Endodermal cell (in vitro differentiated cells): ENCODE data around the gene TSPAN9. TPM values are rescaled to one million over a fixed set of nuclear protein-coding genes. Genes with fewer than 3 reads are reported as not detected.

Source experiments
- DNase-seq: peaks from one replicate; pipeline ENCODE4 v3.0.0-alpha.2; 2017
- H3K27ac ChIP-seq: 2 replicates; pipeline ENCODE4 v1.5.1; 2013; ENCODE audit warnings: mild to moderate bottlenecking, low read depth, low read length, moderate library complexity
- H3K27me3 ChIP-seq: 2 replicates; pipeline ENCODE4 v1.6.1; 2013; ENCODE audit warnings: mild to moderate bottlenecking, low read length, moderate library complexity; ENCODE audit not compliant: insufficient read depth, control insufficient read depth, poor library complexity, severe bottlenecking
- H3K36me3 ChIP-seq: 2 replicates; pipeline ENCODE4 v1.7.0; 2013; ENCODE audit warnings: mild to moderate bottlenecking, low read length, moderate library complexity; ENCODE audit not compliant: control insufficient read depth, insufficient read depth
- H3K4me1 ChIP-seq: one replicate; pipeline ENCODE4 v1.7.0; 2013; ENCODE audit warnings: low read length; ENCODE audit not compliant: control insufficient read depth, insufficient read depth
- H3K4me3 ChIP-seq: 2 replicates; pipeline ENCODE4 v1.5.1; 2013; ENCODE audit warnings: mild to moderate bottlenecking, low read length, moderate library complexity
- H3K9ac ChIP-seq: 2 replicates; pipeline ENCODE4 v1.6.1; 2013; ENCODE audit warnings: mild to moderate bottlenecking, low read length, moderate library complexity; ENCODE audit not compliant: poor library complexity, severe bottlenecking; ENCODE audit errors: extremely low read depth
- H3K9me3 ChIP-seq: 2 replicates; pipeline ENCODE4 v1.6.1; 2013; ENCODE audit warnings: mild to moderate bottlenecking, low read length, moderate library complexity; ENCODE audit not compliant: control insufficient read depth
- H3K27ac Mint-ChIP-seq: 2 replicates; pipeline ENCODE4 v1.8.0; 2020; ENCODE audit warnings: mixed read lengths
- H3K27me3 Mint-ChIP-seq: 2 replicates; pipeline ENCODE4 v1.8.0; 2021; ENCODE audit warnings: mild to moderate bottlenecking, mixed read lengths; ENCODE audit not compliant: insufficient read depth
- H3K36me3 Mint-ChIP-seq: 2 replicates; pipeline ENCODE4 v1.8.0; 2020; ENCODE audit warnings: low read depth, mixed read lengths
- H3K4me1 Mint-ChIP-seq: 2 replicates; pipeline ENCODE4 v1.8.0; 2020; ENCODE audit warnings: mixed read lengths
- H3K4me3 Mint-ChIP-seq: 2 replicates; pipeline ENCODE4 v1.8.0; 2020; ENCODE audit warnings: mild to moderate bottlenecking, moderate library complexity, mixed read lengths
- H3K9me3 Mint-ChIP-seq: 2 replicates; pipeline ENCODE4 v1.8.0; 2020; ENCODE audit warnings: mild to moderate bottlenecking, mixed read lengths
- CTCF ChIP-seq: fragments of 200-600 bp; sonication (generic); conservative IDR thresholded peaks from 2 replicates; pipeline ENCODE4 v1.5.0; 2021; ENCODE audit warnings: antibody characterized with exemption, mild to moderate bottlenecking
- WGBS, 2 experiments: methylation state at CpG; one replicate each; pipeline versions ENCODE4 v1.1.5 to v1.1.7; 2013; ENCODE audit warnings: missing lambda C conversion rate in 2 of 2, mixed read lengths in 1 of 2; ENCODE audit not compliant: insufficient coverage in 1 of 2, insufficient read length in 1 of 2; 5-methylcytosine and 5-hydroxymethylcytosine counted together
- total RNA-seq, 2 donors: library from RNA; stranded (reverse); fragmentation: NEBNext Ultra II Directional in 1 of 2; extraction: Animal tissue kit (Norgen Biotek cat#: 25700) in 1 of 2; gene quantifications; 2 replicates in 1 of 2; 3 replicates in 1 of 2; pipeline ENCODE4 v1.2.1, GENCODE V29; 2021

The TSPAN9 gene
- total RNA-seq, 2 donors from 2014 or later: 31.9 to 80.8 TPM

- DNase-seq: no peak
- Histone ChIP-seq H3K4me1 (peaks cover 5% of the 10 kb centered on the region), H3K9me3 (no peaks in the 10 kb centered on the region), H3K9ac (no peak overlapping the region), H3K27me3 (no peaks in the 10 kb centered on the region), H3K36me3 (peaks cover 10% of the 10 kb centered on the region), H3K27ac (no peak overlapping the region), H3K4me3 (no peak overlapping the region)
- H3K27ac Mint-ChIP-seq: no peak overlapping the region
- H3K27me3 Mint-ChIP-seq: no peaks in the 10 kb centered on the region
- no peaks in the 10 kb centered on the region for H3K9me3 Mint-ChIP-seq
- peaks cover 27% of the 10 kb centered on the region for H3K36me3 Mint-ChIP-seq
- H3K4me3 Mint-ChIP-seq: no peak overlapping the region
- WGBS, 2 experiments: 89 to 91% methylated on average over 3 to 8 of the region's 8 CpGs
- TF ChIP-seq CTCF: peak; percentile 43
- H3K4me1 Mint-ChIP-seq: peaks cover 12% of the 10 kb centered on the region
Observed at GRCh38 chr12:3044141-3044630, 33.0 kb upstream of the TSPAN9 start.

GRCh38 chr12:3045494-3045893 lies 31.7 kb upstream of the TSPAN9 start:
- H3K27ac ChIP-seq: no peak overlapping the region

GRCh38 chr12:3045989-3046388 lies 31.2 kb upstream of the TSPAN9 start:
- TF ChIP-seq CTCF: no peak
- DNase-seq: no peak
- H3K9me3 ChIP-seq: no peaks in the 10 kb centered on the region
- no peaks in the 10 kb centered on the region for H3K27me3 ChIP-seq
- no peak overlapping the region for H3K27ac ChIP-seq
- Mint-ChIP-seq H3K4me3 (no peak overlapping the region), H3K27ac (no peak overlapping the region), H3K27me3 (peaks cover 9% of the 10 kb centered on the region), H3K4me1 (peaks cover 12% of the 10 kb centered on the region), H3K36me3 (peaks cover 15% of the 10 kb centered on the region), H3K9me3 (no peaks in the 10 kb centered on the region)
- no peak overlapping the region for H3K9ac ChIP-seq
- no peak overlapping the region for H3K4me3 ChIP-seq
- WGBS, 2 experiments: 92 to 100% methylated on average over 1 to 5 of the region's 7 CpGs
- H3K36me3 ChIP-seq: peaks cover 10% of the 10 kb centered on the region
- peaks cover 5% of the 10 kb centered on the region for H3K4me1 ChIP-seq

More at GRCh38 chr12:3045494-3045893, 31.7 kb upstream of the TSPAN9 start:
- Mint-ChIP-seq H3K36me3 (peaks cover 17% of the 10 kb centered on the region), H3K9me3 (no peaks in the 10 kb centered on the region), H3K4me1 (peaks cover 12% of the 10 kb centered on the region), H3K27me3 (peaks cover 9% of the 10 kb centered on the region), H3K27ac (no peak overlapping the region), H3K4me3 (no peak overlapping the region)
- no peak for DNase-seq
- TF ChIP-seq CTCF: no peak
- H3K4me3 ChIP-seq: no peak overlapping the region
- H3K27me3 ChIP-seq: no peaks in the 10 kb centered on the region
- H3K4me1 ChIP-seq: peaks cover 5% of the 10 kb centered on the region
- WGBS, 2 experiments: 95 to 100% methylated on average over 1 to 5 of the region's 5 CpGs
- H3K9ac ChIP-seq: no peak overlapping the region
- peaks cover 10% of the 10 kb centered on the region for H3K36me3 ChIP-seq
- H3K9me3 ChIP-seq: no peaks in the 10 kb centered on the region
